ENCODE results near the gene VAV2.

VAV2 gene

GRCh38 chr9:133979273-133979920, 12.7 kb downstream of the VAV2 start:
- WGBS, 2 donors (ENCODE audit: extremely low coverage in 2 of 2, insufficient read length in 2 of 2, insufficient replicate concordance in 1 of 2): no CpG with 5 or more reads among the region's 37 CpGs
- DNase-seq (ENCODE audit: low spot score): no peak

DNA sequence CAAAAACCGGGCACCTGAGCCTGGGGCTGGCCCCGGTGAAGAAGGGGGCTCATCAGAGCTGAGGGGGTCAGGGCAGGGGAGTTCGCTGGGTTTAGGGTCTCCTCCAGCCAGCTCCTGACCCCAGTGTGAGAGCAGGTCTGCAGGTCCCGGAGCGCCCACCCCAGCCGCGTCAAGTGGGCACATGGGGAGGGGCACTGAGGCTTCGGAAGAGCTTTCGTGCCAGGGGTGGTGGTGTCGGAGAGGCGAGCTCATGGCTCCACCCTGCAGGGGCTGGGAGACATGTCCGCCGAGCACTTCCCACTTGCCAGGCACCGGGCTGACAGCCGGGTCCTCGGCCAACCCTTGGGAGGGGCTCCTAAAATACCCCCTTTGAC, 13.2 kb downstream of the VAV2 start:
- Histone ChIP-seq H2BK12ac (ENCODE audit: low read length) (peak overlapping the region; percentile 22), H2AFZ (ENCODE audit: low read length) (no peak overlapping the region), H3K4me1 (ENCODE audit: control insufficient read depth in 2 of 2, insufficient read depth in 1 of 2, low read depth in 1 of 2, low read length in 2 of 2) (peaks cover 21 to 26% of the 10 kb centered on the region in 2 donors), H2BK5ac (ENCODE audit: low read length) (no peak overlapping the region), H2AK5ac (ENCODE audit: low read depth, low read length) (peak overlapping the region; percentile 56), H3K36me3 (replicated peaks in 1 of 2; ENCODE audit: control insufficient read depth in 2 of 2, insufficient read depth in 2 of 2, low read length in 2 of 2) (peaks cover 0 to 10% of the 10 kb centered on the region in 2 donors), H3K27me3 (ENCODE audit: control insufficient read depth in 3 of 3, insufficient read depth in 3 of 3, low read depth in 1 of 3, low read length in 3 of 3) (no peaks in the 10 kb centered on the region), H2BK120ac (ENCODE audit: low read depth, low read length) (no peak overlapping the region), H3K4me2 (ENCODE audit: insufficient read depth, low read length, poor library complexity, severe bottlenecking) (no peak overlapping the region), H4K91ac (ENCODE audit: low read depth, low read length, poor library complexity) (no peak overlapping the region), H4K8ac (ENCODE audit: low read depth, low read length) (no peak overlapping the region), H3K23ac (ENCODE audit: low read depth, low read length, poor library complexity) (peak overlapping the region; percentile 89), H3K27ac (replicated peaks; ENCODE audit: low read length) (no peak overlapping the region), H2BK15ac (ENCODE audit: low read length) (no peak overlapping the region), H3K9me3 (replicated peaks in 1 of 2; ENCODE audit: control insufficient read depth in 2 of 2, insufficient read depth in 1 of 2, low read depth in 1 of 2, low read length in 2 of 2) (no peaks in the 10 kb centered on the region), H3K4me3 (ENCODE audit: low read length in 2 of 2) (no peak overlapping the region), H3K18ac (ENCODE audit: low read length) (peak overlapping the region; percentile 87), H3K14ac (ENCODE audit: low read length) (peak overlapping the region; percentile 94), H3K4ac (ENCODE audit: low read length) (no peak overlapping the region), H3K9ac (ENCODE audit: low read depth, low read length, poor library complexity) (no peak overlapping the region), H3K79me1 (ENCODE audit: low read depth, low read length) (peaks cover 51% of the 10 kb centered on the region)
- no CpG with 5 or more reads among the region's 16 CpGs for WGBS, 2 donors (ENCODE audit: extremely low coverage in 2 of 2, insufficient read length in 2 of 2, insufficient replicate concordance in 1 of 2)
- no peak for DNase-seq (ENCODE audit: low spot score)

More at GRCh38 chr9:133979273-133979920, 12.7 kb downstream of the VAV2 start:
- Histone ChIP-seq H2BK120ac (ENCODE audit: low read depth, low read length) (no peak overlapping the region), H4K91ac (ENCODE audit: low read depth, low read length, poor library complexity) (no peak overlapping the region), H3K4me1 (ENCODE audit: control insufficient read depth in 2 of 2, insufficient read depth in 1 of 2, low read depth in 1 of 2, low read length in 2 of 2) (peaks cover 17 to 26% of the 10 kb centered on the region in 2 donors), H3K9ac (ENCODE audit: low read depth, low read length, poor library complexity) (peak overlapping the region; percentile 44), H2AFZ (ENCODE audit: low read length) (no peak overlapping the region), H2BK15ac (ENCODE audit: low read length) (no peak overlapping the region), H3K36me3 (replicated peaks in 1 of 2; ENCODE audit: control insufficient read depth in 2 of 2, insufficient read depth in 2 of 2, low read length in 2 of 2) (peaks cover 0 to 11% of the 10 kb centered on the region in 2 donors), H3K27me3 (ENCODE audit: control insufficient read depth in 3 of 3, insufficient read depth in 3 of 3, low read depth in 1 of 3, low read length in 3 of 3) (no peaks in the 10 kb centered on the region), H2BK12ac (ENCODE audit: low read length) (peak overlapping the region; percentile 22), H3K23ac (ENCODE audit: low read depth, low read length, poor library complexity) (peak overlapping the region; percentile 89), H3K79me1 (ENCODE audit: low read depth, low read length) (peaks cover 46% of the 10 kb centered on the region), H3K14ac (ENCODE audit: low read length) (peak overlapping the region; percentile 94), H3K4ac (ENCODE audit: low read length) (no peak overlapping the region), H3K4me3 (ENCODE audit: low read length in 2 of 2) (no peak overlapping the region), H3K4me2 (ENCODE audit: insufficient read depth, low read length, poor library complexity, severe bottlenecking) (no peak overlapping the region), H3K18ac (ENCODE audit: low read length) (peak overlapping the region; percentile 87), H3K9me3 (replicated peaks in 1 of 2; ENCODE audit: control insufficient read depth in 2 of 2, insufficient read depth in 1 of 2, low read depth in 1 of 2, low read length in 2 of 2) (no peaks in the 10 kb centered on the region), H3K27ac (replicated peaks; ENCODE audit: low read length) (no peak overlapping the region), H2AK5ac (ENCODE audit: low read depth, low read length) (peak overlapping the region; percentile 56), H4K8ac (ENCODE audit: low read depth, low read length) (no peak overlapping the region), H2BK5ac (ENCODE audit: low read length) (no peak overlapping the region)

DNA sequence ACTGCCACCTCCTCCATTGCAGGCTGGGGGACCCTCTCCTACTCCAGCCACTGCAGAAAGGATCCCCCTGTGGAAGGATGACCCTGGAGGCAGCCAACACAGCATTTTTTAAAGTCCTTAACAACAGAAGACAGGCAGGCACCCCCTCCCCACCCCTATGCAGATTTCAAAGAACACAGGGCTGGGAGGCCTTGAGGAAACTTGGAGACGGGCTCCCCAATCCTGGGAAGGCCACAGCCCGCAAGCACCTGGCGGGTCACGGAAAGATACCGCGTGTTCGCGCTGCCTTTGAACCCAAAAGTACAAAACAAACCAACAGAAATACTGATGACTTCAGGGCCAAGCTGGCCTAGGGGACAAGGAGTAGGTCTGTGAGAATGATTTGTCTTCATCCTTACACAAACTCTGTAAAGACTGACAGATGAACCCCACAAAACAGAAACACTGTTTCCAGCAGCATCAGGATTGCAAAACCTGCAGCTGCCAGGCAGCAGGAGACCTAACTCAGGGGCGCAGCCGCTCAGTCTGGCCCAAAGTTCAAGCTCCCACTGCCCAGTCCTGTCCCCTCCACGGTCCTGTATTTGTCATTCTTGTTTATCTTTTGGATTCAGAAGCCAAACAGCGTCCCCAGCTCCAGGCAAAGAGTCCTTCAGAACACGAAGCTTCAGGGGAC, 13.8 kb downstream of the VAV2 start:
- peak overlapping the region; percentile 67 for H3K18ac ChIP-seq (ENCODE audit: low read length)
- H3K23ac ChIP-seq (ENCODE audit: low read depth, low read length, poor library complexity): peak overlapping the region; percentile 80
- H3K4me2 ChIP-seq (ENCODE audit: insufficient read depth, low read length, poor library complexity, severe bottlenecking): no peak overlapping the region
- no peak overlapping the region for H3K4me3 ChIP-seq (ENCODE audit: low read length in 2 of 2)
- H3K4ac ChIP-seq (ENCODE audit: low read length): no peak overlapping the region
- H3K27me3 ChIP-seq (ENCODE audit: control insufficient read depth in 3 of 3, insufficient read depth in 3 of 3, low read depth in 1 of 3, low read length in 3 of 3): no peaks in the 10 kb centered on the region
- H2AFZ ChIP-seq (ENCODE audit: low read length): no peak overlapping the region
- H4K91ac ChIP-seq (ENCODE audit: low read depth, low read length, poor library complexity): no peak overlapping the region
- H4K8ac ChIP-seq (ENCODE audit: low read depth, low read length): no peak overlapping the region
- H2BK15ac ChIP-seq (ENCODE audit: low read length): no peak overlapping the region
- no peak overlapping the region for H2BK120ac ChIP-seq (ENCODE audit: low read depth, low read length)
- DNase-seq (ENCODE audit: low spot score): no peak
- no peak overlapping the region for H3K27ac ChIP-seq (replicated peaks; ENCODE audit: low read length)
- H2BK12ac ChIP-seq (ENCODE audit: low read length): peak overlapping the region; percentile 31
- H2BK5ac ChIP-seq (ENCODE audit: low read length): no peak overlapping the region
- H2AK5ac ChIP-seq (ENCODE audit: low read depth, low read length): no peak overlapping the region
- no peaks in the 10 kb centered on the region for H3K9me3 ChIP-seq (replicated peaks in 1 of 2; ENCODE audit: control insufficient read depth in 2 of 2, insufficient read depth in 1 of 2, low read depth in 1 of 2, low read length in 2 of 2)
- H3K14ac ChIP-seq (ENCODE audit: low read length): no peak overlapping the region
- H3K79me1 ChIP-seq (ENCODE audit: low read depth, low read length): peaks cover 56% of the 10 kb centered on the region
- peaks cover 0 to 10% of the 10 kb centered on the region in 2 donors for H3K36me3 ChIP-seq (replicated peaks in 1 of 2; ENCODE audit: control insufficient read depth in 2 of 2, insufficient read depth in 2 of 2, low read length in 2 of 2)
- peaks cover 26% of the 10 kb centered on the region in 2 donors for H3K4me1 ChIP-seq (ENCODE audit: control insufficient read depth in 2 of 2, insufficient read depth in 1 of 2, low read depth in 1 of 2, low read length in 2 of 2)
- H3K9ac ChIP-seq (ENCODE audit: low read depth, low read length, poor library complexity): no peak overlapping the region
- no CpG with 5 or more reads among the region's 13 CpGs for WGBS, 2 donors (ENCODE audit: extremely low coverage in 2 of 2, insufficient read length in 2 of 2, insufficient replicate concordance in 1 of 2)

DNA sequence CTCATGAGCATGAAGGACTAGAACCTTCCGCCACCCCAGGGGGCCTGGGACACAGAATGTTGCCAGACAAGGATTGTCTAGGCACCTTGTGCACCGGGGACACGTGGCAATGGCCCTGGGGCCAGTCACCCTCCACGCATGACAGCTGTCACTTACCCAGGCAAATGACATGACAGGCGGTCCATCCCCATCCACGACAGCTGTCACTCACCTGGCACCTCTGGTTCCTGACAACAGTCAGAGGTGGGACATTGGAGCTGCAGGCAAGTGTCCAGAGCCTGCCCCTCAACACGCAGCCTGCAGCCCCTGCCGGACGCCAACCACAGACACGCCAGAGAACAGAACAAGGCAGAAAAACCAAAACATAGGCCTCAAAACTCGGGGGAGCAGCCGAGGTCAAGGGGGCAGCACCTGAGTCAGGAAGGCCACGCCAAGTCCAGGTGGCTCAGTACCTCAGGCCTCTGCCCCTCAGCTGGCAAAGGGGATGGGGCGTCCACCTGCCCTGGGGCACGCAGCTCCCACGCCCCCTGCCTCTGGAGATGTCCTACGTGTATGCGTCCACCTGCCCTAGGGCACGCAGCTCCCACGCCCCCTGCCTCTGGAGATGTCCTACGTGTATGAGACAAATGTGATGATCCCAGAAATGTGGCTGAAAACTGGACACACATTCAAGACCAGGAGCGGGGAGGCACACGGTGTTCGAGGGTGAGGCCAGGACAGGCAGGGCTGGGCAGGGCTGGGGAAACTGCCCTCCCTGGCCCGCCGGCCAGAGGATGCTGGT, 14.5 kb downstream of the VAV2 start:
- Histone ChIP-seq H2AFZ (ENCODE audit: low read length) (no peak overlapping the region), H3K4me1 (ENCODE audit: control insufficient read depth in 2 of 2, insufficient read depth in 1 of 2, low read depth in 1 of 2, low read length in 2 of 2) (peaks cover 29 to 30% of the 10 kb centered on the region in 2 donors), H3K79me1 (ENCODE audit: low read depth, low read length) (peaks cover 59% of the 10 kb centered on the region), H4K8ac (ENCODE audit: low read depth, low read length) (no peak overlapping the region), H3K9ac (ENCODE audit: low read depth, low read length, poor library complexity) (peak overlapping the region; percentile 63), H2AK5ac (ENCODE audit: low read depth, low read length) (peak overlapping the region; percentile 63), H3K9me3 (replicated peaks in 1 of 2; ENCODE audit: control insufficient read depth in 2 of 2, insufficient read depth in 1 of 2, low read depth in 1 of 2, low read length in 2 of 2) (no peaks in the 10 kb centered on the region), H3K23ac (ENCODE audit: low read depth, low read length, poor library complexity) (peak overlapping the region; percentile 85), H2BK120ac (ENCODE audit: low read depth, low read length) (no peak overlapping the region), H4K91ac (ENCODE audit: low read depth, low read length, poor library complexity) (no peak overlapping the region), H2BK5ac (ENCODE audit: low read length) (peak overlapping the region; percentile 53), H3K4me3 (ENCODE audit: low read length in 2 of 2) (no peak overlapping the region), H3K36me3 (replicated peaks in 1 of 2; ENCODE audit: control insufficient read depth in 2 of 2, insufficient read depth in 2 of 2, low read length in 2 of 2) (peaks cover 0 to 10% of the 10 kb centered on the region in 2 donors), H3K4ac (ENCODE audit: low read length) (no peak overlapping the region), H3K14ac (ENCODE audit: low read length) (no peak overlapping the region), H3K27me3 (ENCODE audit: control insufficient read depth in 3 of 3, insufficient read depth in 3 of 3, low read depth in 1 of 3, low read length in 3 of 3) (no peaks in the 10 kb centered on the region), H3K27ac (replicated peaks; ENCODE audit: low read length) (no peak overlapping the region), H2BK12ac (ENCODE audit: low read length) (peak overlapping the region; percentile 31), H3K4me2 (ENCODE audit: insufficient read depth, low read length, poor library complexity, severe bottlenecking) (no peak overlapping the region), H2BK15ac (ENCODE audit: low read length) (no peak overlapping the region), H3K18ac (ENCODE audit: low read length) (peak overlapping the region; percentile 58)
- DNase-seq (ENCODE audit: low spot score): no peak
- no CpG with 5 or more reads among the region's 26 CpGs for WGBS, 2 donors (ENCODE audit: extremely low coverage in 2 of 2, insufficient read length in 2 of 2, insufficient replicate concordance in 1 of 2)

All from neuronal stem cell (in vitro differentiated cells).